ENCODE data around the gene SEC62.

- TF ChIP-seq POLR2A (IDR thresholded peaks at IDR 0.05; ENCODE audit: low read depth, low read length): no peak
- no peak for TF ChIP-seq CTCF (conservative IDR thresholded peaks at IDR 0.05; ENCODE audit: low read depth, low read length)
- TF ChIP-seq MXI1 (IDR thresholded peaks at IDR 0.05; ENCODE audit: borderline replicate concordance, low read depth, low read length): no peak
- no peak for TF ChIP-seq RAD21 (IDR thresholded peaks at IDR 0.05; ENCODE audit: low read length)
- TF ChIP-seq MAFK (IDR thresholded peaks at IDR 0.05; ENCODE audit: low read depth, low read length): no peak
- TF ChIP-seq RCOR1 (IDR thresholded peaks at IDR 0.05; ENCODE audit: insufficient replicate concordance, low read length): no peak
- no peak for TF ChIP-seq CEBPB (IDR thresholded peaks at IDR 0.05; ENCODE audit: low read depth, low read length)
- TF ChIP-seq RFX5 (IDR thresholded peaks at IDR 0.05; ENCODE audit: low read depth, low read length): no peak
- TF ChIP-seq NFE2L2 (IDR thresholded peaks at IDR 0.05; ENCODE audit: low read depth, low read length): no peak
- TF ChIP-seq USF2 (IDR thresholded peaks at IDR 0.05; ENCODE audit: low read depth, low read length): no peak
- no peak for TF ChIP-seq BHLHE40 (IDR thresholded peaks at IDR 0.05; ENCODE audit: low read depth, low read length)
- TF ChIP-seq CHD1 (IDR thresholded peaks at IDR 0.05; ENCODE audit: low read depth, low read length): no peak
- TF ChIP-seq SMC3 (IDR thresholded peaks at IDR 0.05; ENCODE audit: low read depth, low read length): no peak
- TF ChIP-seq, protein P1, sequence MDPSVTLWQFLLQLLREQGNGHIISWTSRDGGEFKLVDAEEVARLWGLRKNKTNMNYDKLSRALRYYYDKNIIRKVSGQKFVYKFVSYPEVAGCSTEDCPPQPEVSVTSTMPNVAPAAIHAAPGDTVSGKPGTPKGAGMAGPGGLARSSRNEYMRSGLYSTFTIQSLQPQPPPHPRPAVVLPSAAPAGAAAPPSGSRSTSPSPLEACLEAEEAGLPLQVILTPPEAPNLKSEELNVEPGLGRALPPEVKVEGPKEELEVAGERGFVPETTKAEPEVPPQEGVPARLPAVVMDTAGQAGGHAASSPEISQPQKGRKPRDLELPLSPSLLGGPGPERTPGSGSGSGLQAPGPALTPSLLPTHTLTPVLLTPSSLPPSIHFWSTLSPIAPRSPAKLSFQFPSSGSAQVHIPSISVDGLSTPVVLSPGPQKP (IDR thresholded peaks at IDR 0.05; ENCODE audit: borderline replicate concordance, low read depth, low read length): no peak
Measured at GRCh38 chr3:170038434-170039110, 72.0 kb downstream of the SEC62 start.
